ENCODE measurements around the gene ANTXRL. TPM values are rescaled to one million over a fixed set of nuclear protein-coding genes. Genes with fewer than 3 reads are reported as not detected.

ANTXRL gene
- total RNA-seq, 4 donors from 2014 or later, result not detected

GRCh38 chr10:46307281-46308112 is 20.7 kb downstream of the ANTXRL start:
- in situ Hi-C loops (cut with MboI; ENCODE audit: low sequenced_read_pairs in 4 of 4), result no loop called here
- TF ChIP-seq, protein P1, sequence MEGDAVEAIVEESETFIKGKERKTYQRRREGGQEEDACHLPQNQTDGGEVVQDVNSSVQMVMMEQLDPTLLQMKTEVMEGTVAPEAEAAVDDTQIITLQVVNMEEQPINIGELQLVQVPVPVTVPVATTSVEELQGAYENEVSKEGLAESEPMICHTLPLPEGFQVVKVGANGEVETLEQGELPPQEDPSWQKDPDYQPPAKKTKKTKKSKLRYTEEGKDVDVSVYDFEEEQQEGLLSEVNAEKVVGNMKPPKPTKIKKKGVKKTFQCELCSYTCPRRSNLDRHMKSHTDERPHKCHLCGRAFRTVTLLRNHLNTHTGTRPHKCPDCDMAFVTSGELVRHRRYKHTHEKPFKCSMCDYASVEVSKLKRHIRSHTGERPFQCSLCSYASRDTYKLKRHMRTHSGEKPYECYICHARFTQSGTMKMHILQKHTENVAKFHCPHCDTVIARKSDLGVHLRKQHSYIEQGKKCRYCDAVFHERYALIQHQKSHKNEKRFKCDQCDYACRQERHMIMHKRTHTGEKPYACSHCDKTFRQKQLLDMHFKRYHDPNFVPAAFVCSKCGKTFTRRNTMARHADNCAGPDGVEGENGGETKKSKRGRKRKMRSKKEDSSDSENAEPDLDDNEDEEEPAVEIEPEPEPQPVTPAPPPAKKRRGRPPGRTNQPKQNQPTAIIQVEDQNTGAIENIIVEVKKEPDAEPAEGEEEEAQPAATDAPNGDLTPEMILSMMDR (IDR thresholded peaks at IDR 0.05 in 4 of 5, conservative IDR thresholded peaks at IDR 0.05 in 1 of 5), result no peak
- no peak for TF ChIP-seq POLR2A (IDR thresholded peaks at IDR 0.05)
- Histone ChIP-seq H3K27me3 (no peaks in the 10 kb centered on the region), H3K4me1 (no peaks in the 10 kb centered on the region), H3K9me3 (no peaks in the 10 kb centered on the region), H3K4me3 (no peak overlapping the region), H3K36me3 (no peaks in the 10 kb centered on the region), H3K27ac (no peak overlapping the region)
- DNase-seq (no peak), ATAC-seq (no peak)
- intact Hi-C loops (cut with DNase I; ENCODE audit: low total_unique reads), result no loop called here

- ATAC-seq (no peak), DNase-seq (no peak)
- Histone ChIP-seq H3K4me3 (no peak overlapping the region), H3K4me1 (no peaks in the 10 kb centered on the region), H3K27me3 (no peaks in the 10 kb centered on the region), H3K36me3 (no peaks in the 10 kb centered on the region), H3K9me3 (no peaks in the 10 kb centered on the region), H3K27ac (no peak overlapping the region)
- in situ Hi-C loops (cut with MboI; ENCODE audit: low sequenced_read_pairs in 4 of 4), result no loop called here
- intact Hi-C loops (cut with DNase I; ENCODE audit: low total_unique reads), result no loop called here
- TF ChIP-seq POLR2A (IDR thresholded peaks at IDR 0.05), result no peak
- TF ChIP-seq, protein P1 (IDR thresholded peaks at IDR 0.05 in 4 of 5, conservative IDR thresholded peaks at IDR 0.05 in 1 of 5), result no peak
Observed at GRCh38 chr10:46308113-46308415, 21.3 kb downstream of the ANTXRL start.

GRCh38 chr10:46308666-46309450 is 22.1 kb downstream of the ANTXRL start:
- in situ Hi-C loops (cut with MboI; ENCODE audit: low sequenced_read_pairs in 4 of 4), result no loop called here

DNA sequence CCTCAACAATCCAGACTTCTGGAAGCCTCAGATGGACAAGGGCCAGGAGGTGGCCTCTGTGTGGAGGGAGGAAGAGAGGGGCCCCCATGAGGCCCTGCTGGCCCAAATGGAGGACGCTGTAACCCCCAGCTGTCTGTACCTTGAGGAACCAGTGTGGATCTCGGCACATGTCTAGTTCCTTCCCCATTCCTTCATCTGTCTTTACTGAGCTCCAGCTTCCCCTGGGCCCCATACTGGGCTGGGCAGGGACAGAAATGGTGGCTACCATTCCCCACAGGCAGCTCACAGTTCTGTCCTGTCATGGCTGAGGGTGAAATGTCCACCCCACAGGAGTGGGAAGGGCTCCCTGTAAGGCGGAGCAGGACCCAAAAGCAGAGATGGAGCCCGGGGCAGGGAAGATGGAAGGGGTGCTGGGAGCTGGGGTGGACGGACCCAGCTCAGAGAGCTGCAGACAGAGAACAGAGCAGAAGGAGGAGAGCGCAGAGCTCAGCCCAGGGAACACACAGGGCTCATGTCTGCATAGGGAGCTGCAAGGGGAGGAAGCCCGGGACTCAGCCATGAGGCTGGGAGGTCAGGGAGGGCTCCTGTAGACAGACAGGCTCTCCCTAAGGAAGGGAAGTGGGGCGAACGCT is 22.8 kb downstream of the ANTXRL start:
- in situ Hi-C loops (cut with MboI; ENCODE audit: low sequenced_read_pairs in 4 of 4) (no loop called here), intact Hi-C loops (cut with DNase I; ENCODE audit: low total_unique reads) (no loop called here)
- no peak overlapping the region for H3K27ac ChIP-seq

More at GRCh38 chr10:46308666-46309450, 22.1 kb downstream of the ANTXRL start:
- DNase-seq (no peak), ATAC-seq (no peak)
- TF ChIP-seq POLR2A (IDR thresholded peaks at IDR 0.05), result no peak
- TF ChIP-seq, protein P1 (IDR thresholded peaks at IDR 0.05 in 4 of 5, conservative IDR thresholded peaks at IDR 0.05 in 1 of 5), result no peak
- Histone ChIP-seq H3K36me3 (no peaks in the 10 kb centered on the region), H3K4me1 (no peaks in the 10 kb centered on the region), H3K27me3 (no peaks in the 10 kb centered on the region), H3K4me3 (no peak overlapping the region), H3K27ac (no peak overlapping the region), H3K9me3 (no peaks in the 10 kb centered on the region)
- intact Hi-C loops (cut with DNase I; ENCODE audit: low total_unique reads), result no loop called here

More for the DNA sequence above, 22.8 kb downstream of the ANTXRL start:
- Histone ChIP-seq H3K4me3 (no peak overlapping the region), H3K9me3 (no peaks in the 10 kb centered on the region), H3K27me3 (no peaks in the 10 kb centered on the region), H3K4me1 (no peaks in the 10 kb centered on the region), H3K36me3 (no peaks in the 10 kb centered on the region)
- DNase-seq, result no peak
- ATAC-seq, result no peak
- TF ChIP-seq POLR2A (IDR thresholded peaks at IDR 0.05), result no peak
- TF ChIP-seq, protein P1 (IDR thresholded peaks at IDR 0.05 in 4 of 5, conservative IDR thresholded peaks at IDR 0.05 in 1 of 5), result no peak
